ENCODE results near the gene EPHB1. TPM values are rescaled to one million over a fixed set of nuclear protein-coding genes. Genes with fewer than 3 reads are reported as not detected.

The EPHB1 gene
- polyA plus RNA-seq, 1 donor from 2014 or later = 18.7 TPM

DNA sequence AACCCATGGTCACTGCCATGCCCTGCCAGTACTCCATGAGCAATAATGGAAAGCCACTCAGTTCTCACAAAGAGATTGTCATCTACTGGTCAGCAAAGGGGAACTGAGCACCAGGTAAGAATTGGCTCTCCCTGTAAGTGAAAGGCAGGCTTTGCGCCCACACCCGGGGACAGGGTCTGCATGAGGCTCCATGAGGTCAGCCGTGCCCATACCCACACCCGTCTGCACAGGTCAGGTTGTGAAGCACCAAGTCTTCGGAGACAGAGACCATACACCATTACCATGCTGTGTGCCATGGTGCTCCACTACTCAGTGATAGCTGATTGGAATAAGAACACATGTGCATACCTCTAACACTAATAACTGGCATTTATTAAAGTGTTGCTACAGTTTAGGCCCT lies 322.9 kb downstream of the EPHB1 start:
- Histone ChIP-seq H3K79me2 (replicated peaks; ENCODE audit: insufficient read depth, low read length) (no peaks in the 10 kb centered on the region), H2AFZ (ENCODE audit: low read depth, low read length) (no peak overlapping the region), H3K4me3 (ENCODE audit: low read length) (no peak overlapping the region), H3K27ac (ENCODE audit: low read length) (no peak overlapping the region), H3K9me2 (ENCODE audit: insufficient read depth, low read length) (no peaks in the 10 kb centered on the region), H3K27me3 (ENCODE audit: insufficient read depth, low read depth, low read length) (no peaks in the 10 kb centered on the region), H3K4me2 (ENCODE audit: low read length) (no peak overlapping the region), H3K9me3 (ENCODE audit: low read length) (no peaks in the 10 kb centered on the region), H3K36me3 (ENCODE audit: insufficient read depth, low read length) (no peaks in the 10 kb centered on the region), H3F3A (ENCODE audit: insufficient read depth, low read length, poor library complexity, severe bottlenecking) (no peaks in the 10 kb centered on the region), H3K9ac (ENCODE audit: low read length) (no peak overlapping the region), H4K20me1 (ENCODE audit: insufficient read depth) (no peaks in the 10 kb centered on the region)
- TF ChIP-seq RAD21 (conservative IDR thresholded peaks at IDR 0.05) = no peak
- TF ChIP-seq SMC3 (conservative IDR thresholded peaks at IDR 0.05; ENCODE audit: poor library complexity) = no peak
- no peak for TF ChIP-seq POLR2AphosphoS5 (IDR thresholded peaks at IDR 0.05)
- TF ChIP-seq, protein P1, sequence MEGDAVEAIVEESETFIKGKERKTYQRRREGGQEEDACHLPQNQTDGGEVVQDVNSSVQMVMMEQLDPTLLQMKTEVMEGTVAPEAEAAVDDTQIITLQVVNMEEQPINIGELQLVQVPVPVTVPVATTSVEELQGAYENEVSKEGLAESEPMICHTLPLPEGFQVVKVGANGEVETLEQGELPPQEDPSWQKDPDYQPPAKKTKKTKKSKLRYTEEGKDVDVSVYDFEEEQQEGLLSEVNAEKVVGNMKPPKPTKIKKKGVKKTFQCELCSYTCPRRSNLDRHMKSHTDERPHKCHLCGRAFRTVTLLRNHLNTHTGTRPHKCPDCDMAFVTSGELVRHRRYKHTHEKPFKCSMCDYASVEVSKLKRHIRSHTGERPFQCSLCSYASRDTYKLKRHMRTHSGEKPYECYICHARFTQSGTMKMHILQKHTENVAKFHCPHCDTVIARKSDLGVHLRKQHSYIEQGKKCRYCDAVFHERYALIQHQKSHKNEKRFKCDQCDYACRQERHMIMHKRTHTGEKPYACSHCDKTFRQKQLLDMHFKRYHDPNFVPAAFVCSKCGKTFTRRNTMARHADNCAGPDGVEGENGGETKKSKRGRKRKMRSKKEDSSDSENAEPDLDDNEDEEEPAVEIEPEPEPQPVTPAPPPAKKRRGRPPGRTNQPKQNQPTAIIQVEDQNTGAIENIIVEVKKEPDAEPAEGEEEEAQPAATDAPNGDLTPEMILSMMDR (IDR thresholded peaks at IDR 0.05; ENCODE audit: poor library complexity, severe bottlenecking) = no peak
- TF ChIP-seq MXI1 (conservative IDR thresholded peaks at IDR 0.05; ENCODE audit: poor library complexity, severe bottlenecking) = no peak
- TF ChIP-seq, protein P2, sequence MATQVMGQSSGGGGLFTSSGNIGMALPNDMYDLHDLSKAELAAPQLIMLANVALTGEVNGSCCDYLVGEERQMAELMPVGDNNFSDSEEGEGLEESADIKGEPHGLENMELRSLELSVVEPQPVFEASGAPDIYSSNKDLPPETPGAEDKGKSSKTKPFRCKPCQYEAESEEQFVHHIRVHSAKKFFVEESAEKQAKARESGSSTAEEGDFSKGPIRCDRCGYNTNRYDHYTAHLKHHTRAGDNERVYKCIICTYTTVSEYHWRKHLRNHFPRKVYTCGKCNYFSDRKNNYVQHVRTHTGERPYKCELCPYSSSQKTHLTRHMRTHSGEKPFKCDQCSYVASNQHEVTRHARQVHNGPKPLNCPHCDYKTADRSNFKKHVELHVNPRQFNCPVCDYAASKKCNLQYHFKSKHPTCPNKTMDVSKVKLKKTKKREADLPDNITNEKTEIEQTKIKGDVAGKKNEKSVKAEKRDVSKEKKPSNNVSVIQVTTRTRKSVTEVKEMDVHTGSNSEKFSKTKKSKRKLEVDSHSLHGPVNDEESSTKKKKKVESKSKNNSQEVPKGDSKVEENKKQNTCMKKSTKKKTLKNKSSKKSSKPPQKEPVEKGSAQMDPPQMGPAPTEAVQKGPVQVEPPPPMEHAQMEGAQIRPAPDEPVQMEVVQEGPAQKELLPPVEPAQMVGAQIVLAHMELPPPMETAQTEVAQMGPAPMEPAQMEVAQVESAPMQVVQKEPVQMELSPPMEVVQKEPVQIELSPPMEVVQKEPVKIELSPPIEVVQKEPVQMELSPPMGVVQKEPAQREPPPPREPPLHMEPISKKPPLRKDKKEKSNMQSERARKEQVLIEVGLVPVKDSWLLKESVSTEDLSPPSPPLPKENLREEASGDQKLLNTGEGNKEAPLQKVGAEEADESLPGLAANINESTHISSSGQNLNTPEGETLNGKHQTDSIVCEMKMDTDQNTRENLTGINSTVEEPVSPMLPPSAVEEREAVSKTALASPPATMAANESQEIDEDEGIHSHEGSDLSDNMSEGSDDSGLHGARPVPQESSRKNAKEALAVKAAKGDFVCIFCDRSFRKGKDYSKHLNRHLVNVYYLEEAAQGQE (IDR thresholded peaks at IDR 0.05; ENCODE audit: borderline replicate concordance) = no peak
- TF ChIP-seq TAF1 (IDR thresholded peaks at IDR 0.05; ENCODE audit: low read depth) = no peak
- no peak for TF ChIP-seq EP300 (conservative IDR thresholded peaks at IDR 0.05; ENCODE audit: poor library complexity, severe bottlenecking)

DNA sequence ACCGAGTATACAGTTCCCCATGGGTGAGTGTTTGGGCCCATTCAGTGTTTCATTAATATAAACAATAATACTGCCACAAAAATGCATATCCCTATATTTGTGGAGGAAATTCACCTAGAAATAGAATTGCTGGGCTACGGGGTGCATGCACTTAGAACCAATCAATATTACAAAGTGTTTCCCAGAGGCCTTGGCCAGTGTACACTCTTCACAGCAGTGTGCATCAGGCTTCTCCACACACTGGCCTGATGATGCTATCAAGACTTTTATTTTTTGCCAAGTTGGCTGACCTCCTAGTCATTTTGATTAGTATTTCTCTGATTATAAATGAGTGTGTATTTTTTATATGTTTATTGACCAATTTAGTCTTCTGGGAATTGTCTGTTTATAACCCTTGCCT lies 323.7 kb downstream of the EPHB1 start:
- Histone ChIP-seq H3K79me2 (replicated peaks; ENCODE audit: insufficient read depth, low read length) (no peaks in the 10 kb centered on the region), H4K20me1 (ENCODE audit: insufficient read depth) (no peaks in the 10 kb centered on the region), H3K36me3 (ENCODE audit: insufficient read depth, low read length) (no peaks in the 10 kb centered on the region), H3K27me3 (ENCODE audit: insufficient read depth, low read depth, low read length) (no peaks in the 10 kb centered on the region), H3K4me2 (ENCODE audit: low read length) (no peak overlapping the region), H3K9ac (ENCODE audit: low read length) (no peak overlapping the region), H3K9me3 (ENCODE audit: low read length) (no peaks in the 10 kb centered on the region), H3K4me3 (ENCODE audit: low read length) (no peak overlapping the region), H3F3A (ENCODE audit: insufficient read depth, low read length, poor library complexity, severe bottlenecking) (no peaks in the 10 kb centered on the region), H3K9me2 (ENCODE audit: insufficient read depth, low read length) (no peaks in the 10 kb centered on the region), H2AFZ (ENCODE audit: low read depth, low read length) (no peak overlapping the region), H3K27ac (ENCODE audit: low read length) (no peak overlapping the region)
- TF ChIP-seq, protein P2 (IDR thresholded peaks at IDR 0.05; ENCODE audit: borderline replicate concordance) = no peak
- TF ChIP-seq EZH2 (IDR thresholded peaks at IDR 0.05; ENCODE audit: borderline replicate concordance, insufficient read depth, low read length, poor library complexity, severe bottlenecking) (no peak), TAF1 (IDR thresholded peaks at IDR 0.05; ENCODE audit: low read depth) (no peak), SMC3 (conservative IDR thresholded peaks at IDR 0.05; ENCODE audit: poor library complexity) (no peak), MXI1 (conservative IDR thresholded peaks at IDR 0.05; ENCODE audit: poor library complexity, severe bottlenecking) (no peak)
- TF ChIP-seq, protein P1 (IDR thresholded peaks at IDR 0.05; ENCODE audit: poor library complexity, severe bottlenecking) = no peak
